NCI-H524 treated with DMSO at 0.1 percent for 48 hours (cell line): ENCODE measurements around the gene R3HDM2.
"Not testable (repeated sequence)": the region's sequence is repeated elsewhere in the genome, so short reads cannot be mapped to it uniquely, and the experiment has no call there.

ENCODE experiments used
- DNase-seq: peaks from one replicate; lab custom pipeline; 2025; lab: John Stamatoyannopoulos, UW

Gene R3HDM2

GRCh38 chr12:57426948-57427347 is 3.9 kb downstream of the R3HDM2 start:
- DNase-seq: not testable (repeated sequence)

- no peak for DNase-seq
These were observed 10.4 kb downstream of the R3HDM2 start for GRCh38 chr12:57420482-57420881.

GRCh38 chr12:57419495-57419894 is 11.3 kb downstream of the R3HDM2 start:
- DNase-seq: no peak

- no peak for DNase-seq
These were observed 12.6 kb downstream of the R3HDM2 start for GRCh38 chr12:57418255-57418654.

- DNase-seq: no peak
These were observed 14.5 kb downstream of the R3HDM2 start for GRCh38 chr12:57416039-57416996.

GRCh38 chr12:57415088-57415487 is 15.8 kb downstream of the R3HDM2 start:
- DNase-seq: no peak

GRCh38 chr12:57414160-57414559 is 16.7 kb downstream of the R3HDM2 start:
- not testable (repeated sequence) for DNase-seq

- DNase-seq: no peak
These were observed 20.3 kb downstream of the R3HDM2 start for GRCh38 chr12:57410534-57410933.

GRCh38 chr12:57404966-57405640 is 25.7 kb downstream of the R3HDM2 start:
- DNase-seq: no peak

GRCh38 chr12:57402156-57402555 is 28.7 kb downstream of the R3HDM2 start:
- not testable (repeated sequence) for DNase-seq

GRCh38 chr12:57401165-57401564 is 29.7 kb downstream of the R3HDM2 start:
- no peak for DNase-seq

- DNase-seq: not testable (repeated sequence)
These were observed 31.0 kb downstream of the R3HDM2 start for GRCh38 chr12:57399718-57400463.

GRCh38 chr12:57397441-57397840 is 33.4 kb downstream of the R3HDM2 start:
- DNase-seq: no peak

- DNase-seq: no peak
These were observed 35.7 kb downstream of the R3HDM2 start for GRCh38 chr12:57395121-57395520.

- no peak for DNase-seq
These were observed 40.7 kb downstream of the R3HDM2 start for GRCh38 chr12:57390174-57390573.

- no peak for DNase-seq
These were observed 41.8 kb downstream of the R3HDM2 start for GRCh38 chr12:57389033-57389432.

GRCh38 chr12:57388425-57388824 is 42.4 kb downstream of the R3HDM2 start:
- no peak for DNase-seq

GRCh38 chr12:57386187-57386720 is 44.6 kb downstream of the R3HDM2 start:
- no peak for DNase-seq

GRCh38 chr12:57385586-57385985 is 45.3 kb downstream of the R3HDM2 start:
- DNase-seq: no peak

- no peak for DNase-seq
These were observed 46.4 kb downstream of the R3HDM2 start for GRCh38 chr12:57384478-57384877.

GRCh38 chr12:57381693-57382220 is 49.1 kb downstream of the R3HDM2 start:
- DNase-seq: no peak

GRCh38 chr12:57380300-57380699 is 50.5 kb downstream of the R3HDM2 start:
- DNase-seq: no peak
